HepG2 (cell line): ENCODE results near the gene NRIP2. TPM values are rescaled to one million over a fixed set of nuclear protein-coding genes. Genes with fewer than 3 reads are reported as not detected.

Source experiments
- ATF2 ChIP-seq: sonication (generic); formaldehyde crosslinking; IDR thresholded peaks from 2 replicates; pipeline ENCODE4 v1.4.0; 2020; ENCODE audit warnings: missing genetic modification reagents
- BORCS8-MEF2B ChIP-seq: sonication (generic); formaldehyde crosslinking; IDR thresholded peaks from 2 replicates; pipeline ENCODE4 v1.8.0; 2022; ENCODE audit warnings: mild to moderate bottlenecking, missing genetic modification reagents
- CBX5 ChIP-seq: sonication (generic); formaldehyde crosslinking; IDR thresholded peaks from 2 replicates; pipeline ENCODE4 v1.4.0; 2020; ENCODE audit warnings: missing genetic modification reagents, borderline replicate concordance
- FOSL1 ChIP-seq: sonication (generic); formaldehyde crosslinking; IDR thresholded peaks from 2 replicates; pipeline ENCODE4 v1.9.0; 2021; ENCODE audit warnings: missing genetic modification reagents, borderline replicate concordance
- MED1 ChIP-seq: sonication (generic); formaldehyde crosslinking; IDR thresholded peaks from 2 replicates; pipeline ENCODE4 v1.4.0; 2020; ENCODE audit warnings: missing genetic modification reagents
- NR2F1 ChIP-seq, 2 experiments: fragments of 450-650 bp in 1 of 2; formaldehyde crosslinking in 1 of 2; IDR thresholded peaks; 2 replicates each; pipeline versions ENCODE4 v1.5.0 to v1.6.1; 2016 to 2020; ENCODE audit warnings: mild to moderate bottlenecking in 1 of 2, missing compliant biosample characterization in 1 of 2, missing genetic modification reagents in 1 of 2, moderate library complexity in 1 of 2
- PAX8 ChIP-seq: sonication (generic); formaldehyde crosslinking; IDR thresholded peaks from 2 replicates; pipeline ENCODE4 v1.8.0; 2022; ENCODE audit warnings: mild to moderate bottlenecking, missing genetic modification reagents, borderline replicate concordance
- POLR2AphosphoS5 ChIP-seq: IDR thresholded peaks from 2 replicates; pipeline ENCODE4 v1.6.1; 2012; ENCODE audit warnings: low read depth, low read length
- SAP130 ChIP-seq: IDR thresholded peaks from 2 replicates; pipeline ENCODE4 v1.6.1; 2016; ENCODE audit warnings: low read depth
- STAG1 ChIP-seq: sonication (generic); formaldehyde crosslinking; IDR thresholded peaks from 2 replicates; pipeline ENCODE4 v1.4.0; 2020; ENCODE audit warnings: missing genetic modification reagents
- ZNF160 ChIP-seq: sonication (generic); formaldehyde crosslinking; IDR thresholded peaks from 2 replicates; pipeline ENCODE4 v1.8.0; 2022; ENCODE audit warnings: mild to moderate bottlenecking, inconsistent platforms, missing genetic modification reagents
- ZNF282 ChIP-seq: fragments of 450-650 bp; IDR thresholded peaks from 2 replicates; pipeline ENCODE4 v1.6.1; 2018; ENCODE audit not compliant: partially characterized antibody
- ZNF430 ChIP-seq: sonication (generic); formaldehyde crosslinking; IDR thresholded peaks from 2 replicates; pipeline ENCODE4 v1.9.0; 2021; ENCODE audit warnings: mild to moderate bottlenecking, missing genetic modification reagents
- ZNF446 ChIP-seq: sonication (generic); formaldehyde crosslinking; IDR thresholded peaks from 2 replicates; pipeline ENCODE4 v1.5.0; 2020; ENCODE audit warnings: mild to moderate bottlenecking, missing genetic modification reagents
- ZNF543 ChIP-seq: sonication (generic); formaldehyde crosslinking; IDR thresholded peaks from 2 replicates; pipeline ENCODE4 v1.4.0; 2020; ENCODE audit warnings: mild to moderate bottlenecking, missing genetic modification reagents
- ZNF672 ChIP-seq: sonication (generic); formaldehyde crosslinking; IDR thresholded peaks from 2 replicates; pipeline ENCODE4 v1.8.1; 2022; ENCODE audit warnings: missing genetic modification reagents
- ZNF713 ChIP-seq: sonication (generic); formaldehyde crosslinking; IDR thresholded peaks from 2 replicates; pipeline ENCODE4 v1.4.0; 2020; ENCODE audit warnings: mild to moderate bottlenecking, missing genetic modification reagents
- ZNF724P ChIP-seq: sonication (generic); formaldehyde crosslinking; IDR thresholded peaks from 2 replicates; pipeline ENCODE4 v1.8.0; 2022; ENCODE audit warnings: missing genetic modification reagents, borderline replicate concordance
- ZNF746 ChIP-seq: sonication (generic); formaldehyde crosslinking; IDR thresholded peaks from 2 replicates; pipeline ENCODE4 v1.8.0; 2022; ENCODE audit warnings: mild to moderate bottlenecking, missing genetic modification reagents
- ZNF788 ChIP-seq: sonication (generic); formaldehyde crosslinking; IDR thresholded peaks from 2 replicates; pipeline ENCODE4 v1.5.0; 2020; ENCODE audit warnings: mild to moderate bottlenecking, missing genetic modification reagents, borderline replicate concordance
- polyA plus RNA-seq, 8 experiments: library from polyadenylated mRNA; depleted of rRNA in 3 of 8; stranded (reverse) in 7 of 8; unstranded in 1 of 8; fragments of >200 nt; fragmentation: Illumina TruSeq in 4 of 8; extraction: Trizol in 4 of 8; gene quantifications; 2 replicates each; pipeline versions ENCODE4 v1.2.1 to v1.2.3, GENCODE V29; 2011 to 2016; ENCODE audit warnings: low read depth in 4 of 8, missing spikeins in 1 of 8, mixed read lengths in 1 of 8; ENCODE audit not compliant: insufficient read depth in 1 of 8
- total RNA-seq, 5 experiments: library from RNA; depleted of rRNA; stranded (reverse); fragments of >200 nt; fragmentation: Illumina TruSeq; extraction: Trizol; gene quantifications; 2 replicates each; pipeline ENCODE4 v1.2.3, GENCODE V29; 2016; ENCODE audit warnings: low read depth in 1 of 5
- TF ChIP-seq, protein P1 (sequence below): IDR thresholded peaks from 2 replicates; pipeline ENCODE4 v1.6.1; 2016; ENCODE audit warnings: mild to moderate bottlenecking
- TF ChIP-seq, protein P2 (sequence below): sonication (generic); formaldehyde crosslinking; IDR thresholded peaks from 2 replicates; pipeline ENCODE4 v1.8.1; 2023; ENCODE audit warnings: missing genetic modification reagents, mild to moderate bottlenecking, borderline replicate concordance
- TF ChIP-seq, protein P3 (sequence below): sonication (generic); formaldehyde crosslinking; IDR thresholded peaks from 2 replicates; pipeline ENCODE4 v1.9.0; 2022; ENCODE audit warnings: missing genetic modification reagents, mild to moderate bottlenecking, borderline replicate concordance
- TF ChIP-seq, protein P4 (sequence below): sonication (generic); formaldehyde crosslinking; IDR thresholded peaks from 2 replicates; pipeline ENCODE4 v1.4.0; 2020; ENCODE audit warnings: missing genetic modification reagents, borderline replicate concordance

The NRIP2 gene
- total and polyA plus RNA-seq, 2 of the 13 experiments (the other 11 are each of a cell fraction or from before 2014, with no cell fraction given), result not detected

DNA sequence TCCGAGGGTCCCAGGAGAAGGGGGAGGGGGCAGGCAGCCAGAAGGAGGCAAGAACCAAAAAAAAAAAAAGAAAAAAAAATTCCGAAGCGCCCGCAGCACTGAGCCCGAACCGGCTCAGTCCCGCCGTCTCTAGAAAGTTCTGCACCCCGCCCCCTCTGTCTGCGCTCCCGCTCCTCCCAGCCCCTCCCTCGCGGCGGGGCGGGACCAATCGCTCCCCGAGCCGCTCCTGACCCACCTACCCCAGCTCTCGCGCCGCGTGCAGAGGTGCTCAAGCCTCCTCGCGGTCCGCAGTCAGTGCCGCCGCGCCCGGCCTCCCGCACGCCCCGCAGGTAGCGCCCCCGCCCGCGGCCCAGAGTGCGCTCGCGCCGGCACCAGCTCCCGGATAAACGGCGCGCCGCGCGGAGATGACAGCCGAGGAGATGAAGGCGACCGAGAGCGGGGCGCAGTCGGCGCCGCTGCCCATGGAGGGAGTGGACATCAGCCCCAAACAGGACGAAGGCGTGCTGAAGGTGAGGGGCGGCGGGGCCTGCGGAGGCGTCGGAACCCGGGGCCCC lies 40.0 kb downstream of the NRIP2 start, which contains the start of gene FKBP4 (continued):
- TF ChIP-seq, protein P1, sequence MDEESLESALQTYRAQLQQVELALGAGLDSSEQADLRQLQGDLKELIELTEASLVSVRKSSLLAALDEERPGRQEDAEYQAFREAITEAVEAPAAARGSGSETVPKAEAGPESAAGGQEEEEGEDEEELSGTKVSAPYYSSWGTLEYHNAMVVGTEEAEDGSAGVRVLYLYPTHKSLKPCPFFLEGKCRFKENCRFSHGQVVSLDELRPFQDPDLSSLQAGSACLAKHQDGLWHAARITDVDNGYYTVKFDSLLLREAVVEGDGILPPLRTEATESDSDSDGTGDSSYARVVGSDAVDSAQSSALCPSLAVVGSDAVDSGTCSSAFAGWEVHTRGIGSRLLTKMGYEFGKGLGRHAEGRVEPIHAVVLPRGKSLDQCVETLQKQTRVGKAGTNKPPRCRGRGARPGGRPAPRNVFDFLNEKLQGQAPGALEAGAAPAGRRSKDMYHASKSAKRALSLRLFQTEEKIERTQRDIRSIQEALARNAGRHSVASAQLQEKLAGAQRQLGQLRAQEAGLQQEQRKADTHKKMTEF, result peak; percentile 36; the same call in 1 of the 2 replicates
- TF ChIP-seq PAX8 (CRISPR knock-in tag) (no peak), FOSL1 (CRISPR knock-in tag) (no peak), BORCS8-MEF2B (CRISPR knock-in tag) (peak; percentile 71), NR2F1 (CRISPR knock-in tag; IDR thresholded peaks at IDR 0.05) (no peak), ATF2 (CRISPR knock-in tag) (0 out of 2 replicates have a peak, but pooled peaks have one; percentile 18), ZNF160 (peak; percentile 88), STAG1 (no peak), ZNF672 (CRISPR knock-in tag) (no peak), MED1 (CRISPR knock-in tag) (peak; percentile 59), ZNF543 (no peak), ZNF788 (CRISPR knock-in tag) (peak; percentile 53; the same call in 1 of the 2 replicates), ZNF446 (CRISPR knock-in tag) (peak; percentile 84; the same call in 1 of the 2 replicates), ZNF713 (CRISPR knock-in tag) (0 out of 2 replicates have a peak, but pooled peaks have one; percentile 36), SAP130 (peak; percentile 83), ZNF282 (no peak), CBX5 (CRISPR knock-in tag) (no peak), ZNF430 (CRISPR knock-in tag) (peak; percentile 87), POLR2AphosphoS5 (peak; percentile 61), ZNF724P (CRISPR knock-in tag) (peak; percentile 59; the same call in 1 of the 2 replicates), ZNF746 (CRISPR knock-in tag) (no peak)
- TF ChIP-seq, protein P2, sequence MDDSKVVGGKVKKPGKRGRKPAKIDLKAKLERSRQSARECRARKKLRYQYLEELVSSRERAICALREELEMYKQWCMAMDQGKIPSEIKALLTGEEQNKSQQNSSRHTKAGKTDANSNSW, result peak; percentile 23; the same call in 1 of the 2 replicates
- TF ChIP-seq, protein P3, sequence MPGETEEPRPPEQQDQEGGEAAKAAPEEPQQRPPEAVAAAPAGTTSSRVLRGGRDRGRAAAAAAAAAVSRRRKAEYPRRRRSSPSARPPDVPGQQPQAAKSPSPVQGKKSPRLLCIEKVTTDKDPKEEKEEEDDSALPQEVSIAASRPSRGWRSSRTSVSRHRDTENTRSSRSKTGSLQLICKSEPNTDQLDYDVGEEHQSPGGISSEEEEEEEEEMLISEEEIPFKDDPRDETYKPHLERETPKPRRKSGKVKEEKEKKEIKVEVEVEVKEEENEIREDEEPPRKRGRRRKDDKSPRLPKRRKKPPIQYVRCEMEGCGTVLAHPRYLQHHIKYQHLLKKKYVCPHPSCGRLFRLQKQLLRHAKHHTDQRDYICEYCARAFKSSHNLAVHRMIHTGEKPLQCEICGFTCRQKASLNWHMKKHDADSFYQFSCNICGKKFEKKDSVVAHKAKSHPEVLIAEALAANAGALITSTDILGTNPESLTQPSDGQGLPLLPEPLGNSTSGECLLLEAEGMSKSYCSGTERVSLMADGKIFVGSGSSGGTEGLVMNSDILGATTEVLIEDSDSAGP (CRISPR knock-in tag), result peak; percentile 31; the same call in 1 of the 2 replicates
- TF ChIP-seq, protein P4, sequence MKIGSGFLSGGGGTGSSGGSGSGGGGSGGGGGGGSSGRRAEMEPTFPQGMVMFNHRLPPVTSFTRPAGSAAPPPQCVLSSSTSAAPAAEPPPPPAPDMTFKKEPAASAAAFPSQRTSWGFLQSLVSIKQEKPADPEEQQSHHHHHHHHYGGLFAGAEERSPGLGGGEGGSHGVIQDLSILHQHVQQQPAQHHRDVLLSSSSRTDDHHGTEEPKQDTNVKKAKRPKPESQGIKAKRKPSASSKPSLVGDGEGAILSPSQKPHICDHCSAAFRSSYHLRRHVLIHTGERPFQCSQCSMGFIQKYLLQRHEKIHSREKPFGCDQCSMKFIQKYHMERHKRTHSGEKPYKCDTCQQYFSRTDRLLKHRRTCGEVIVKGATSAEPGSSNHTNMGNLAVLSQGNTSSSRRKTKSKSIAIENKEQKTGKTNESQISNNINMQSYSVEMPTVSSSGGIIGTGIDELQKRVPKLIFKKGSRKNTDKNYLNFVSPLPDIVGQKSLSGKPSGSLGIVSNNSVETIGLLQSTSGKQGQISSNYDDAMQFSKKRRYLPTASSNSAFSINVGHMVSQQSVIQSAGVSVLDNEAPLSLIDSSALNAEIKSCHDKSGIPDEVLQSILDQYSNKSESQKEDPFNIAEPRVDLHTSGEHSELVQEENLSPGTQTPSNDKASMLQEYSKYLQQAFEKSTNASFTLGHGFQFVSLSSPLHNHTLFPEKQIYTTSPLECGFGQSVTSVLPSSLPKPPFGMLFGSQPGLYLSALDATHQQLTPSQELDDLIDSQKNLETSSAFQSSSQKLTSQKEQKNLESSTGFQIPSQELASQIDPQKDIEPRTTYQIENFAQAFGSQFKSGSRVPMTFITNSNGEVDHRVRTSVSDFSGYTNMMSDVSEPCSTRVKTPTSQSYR (CRISPR knock-in tag), result peak; percentile 56; the same call in 1 of the 2 replicates
